Measurements from ENCODE around the gene PKD1.
"Not testable (repeated sequence)": the region's sequence is repeated elsewhere in the genome, so short reads cannot be mapped to it uniquely, and the experiment has no call there.

PKD1 gene

GRCh38 chr16:2135770-2136490, at the start of gene PKD1:
Gene PKD1, minus strand, starts transcription at chr16:2135898. Its CDS starts 209 bp downstream, at chr16:2135689.
- not testable (repeated sequence) for DNase-seq

DNA sequence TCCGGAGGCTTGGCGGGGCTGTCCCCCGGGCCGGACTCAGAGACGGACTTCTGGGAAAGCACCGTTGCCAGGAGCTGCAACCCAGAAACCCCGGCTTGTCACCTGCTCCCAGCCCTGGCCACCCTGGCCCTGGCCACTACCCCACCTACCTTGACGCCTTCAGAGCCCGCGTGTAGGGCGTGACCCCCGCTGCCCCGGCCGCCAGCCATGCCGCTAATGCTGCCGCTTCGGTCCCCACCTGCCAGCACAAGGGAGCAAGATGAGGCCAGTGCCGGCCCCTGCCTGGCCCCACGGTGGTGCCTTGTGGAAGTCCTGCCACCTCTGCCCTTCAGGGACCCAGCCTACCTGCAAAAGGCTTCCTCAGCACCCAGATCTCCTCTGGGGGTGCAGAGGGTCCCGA, 49.3 kb upstream of the PKD1 start:
- DNase-seq = no peak

GRCh38 chr16:2184346-2184745, 48.6 kb upstream of the PKD1 start:
- DNase-seq = no peak

GRCh38 chr16:2183671-2184070, 48.0 kb upstream of the PKD1 start:
- DNase-seq = no peak

- DNase-seq = no peak
Measured at GRCh38 chr16:2181952-2182351, 46.3 kb upstream of the PKD1 start.

DNA sequence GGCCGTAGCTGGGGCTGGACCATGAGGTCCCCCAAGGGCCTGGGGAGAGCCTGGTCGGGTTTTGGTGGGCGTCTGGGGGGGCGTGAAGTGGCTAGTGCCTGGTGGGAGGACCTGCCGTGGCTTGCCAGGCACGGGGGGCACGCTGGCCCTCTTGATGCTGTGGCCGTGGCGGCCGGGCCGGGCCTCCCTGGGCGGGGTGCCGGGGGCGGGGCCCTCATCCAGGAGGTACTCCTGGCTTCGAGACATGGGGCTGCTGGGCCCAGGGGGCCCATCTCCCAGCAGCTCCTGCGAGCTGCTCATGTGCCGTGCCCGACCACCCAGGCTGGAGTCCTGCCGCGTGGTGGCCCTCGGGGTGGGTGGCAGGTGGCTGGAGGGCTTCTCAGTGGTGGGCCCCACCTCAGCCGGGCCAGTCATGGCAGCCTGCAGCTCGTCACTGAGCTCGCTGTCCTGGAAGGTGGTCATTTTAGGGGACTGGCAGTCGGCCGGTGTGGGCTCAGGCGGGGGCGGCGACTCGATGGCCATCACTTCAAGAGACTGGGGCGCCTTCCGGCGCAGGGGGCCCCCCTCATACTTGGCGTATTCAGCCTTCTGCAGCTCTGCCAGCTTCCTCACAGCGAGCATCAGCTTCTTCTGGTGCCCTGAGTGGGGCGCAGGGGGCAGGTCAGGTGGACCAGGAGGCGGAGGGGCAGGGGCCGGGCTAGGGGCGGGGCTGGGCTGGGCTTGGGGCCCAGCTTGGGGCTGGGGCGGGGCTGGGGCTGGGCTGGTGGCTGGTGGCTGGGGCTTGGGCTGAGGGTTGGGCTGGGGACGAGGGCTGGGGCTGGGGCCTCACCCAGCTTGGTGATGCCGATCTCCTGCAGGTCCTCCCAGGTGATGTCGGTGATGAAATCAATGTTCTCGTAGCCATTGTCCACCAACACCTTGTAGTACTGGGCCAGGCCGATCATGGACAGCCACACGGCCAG, 45.5 kb upstream of the PKD1 start:
- DNase-seq = no peak

DNA sequence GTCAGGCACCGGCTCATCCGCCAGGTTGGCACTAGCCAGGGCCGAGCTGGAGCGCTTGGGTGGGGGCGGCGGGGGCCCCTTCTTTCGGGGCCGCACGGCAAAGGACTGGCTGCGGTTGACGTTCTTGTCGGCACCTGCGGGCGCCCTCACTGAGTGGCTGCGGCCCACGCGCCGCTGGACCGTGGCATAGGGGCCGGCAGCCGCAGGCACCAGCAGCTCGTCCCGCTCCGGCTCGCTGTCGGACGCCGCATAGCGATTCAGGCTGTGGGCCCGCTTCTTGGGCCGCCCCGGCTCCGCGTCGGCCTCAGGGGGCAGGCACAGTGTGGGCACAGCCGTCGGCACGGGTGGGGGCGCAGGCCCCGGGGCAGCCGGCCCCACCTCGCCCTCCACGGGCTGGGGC, 44.8 kb upstream of the PKD1 start:
- no peak for DNase-seq

DNA sequence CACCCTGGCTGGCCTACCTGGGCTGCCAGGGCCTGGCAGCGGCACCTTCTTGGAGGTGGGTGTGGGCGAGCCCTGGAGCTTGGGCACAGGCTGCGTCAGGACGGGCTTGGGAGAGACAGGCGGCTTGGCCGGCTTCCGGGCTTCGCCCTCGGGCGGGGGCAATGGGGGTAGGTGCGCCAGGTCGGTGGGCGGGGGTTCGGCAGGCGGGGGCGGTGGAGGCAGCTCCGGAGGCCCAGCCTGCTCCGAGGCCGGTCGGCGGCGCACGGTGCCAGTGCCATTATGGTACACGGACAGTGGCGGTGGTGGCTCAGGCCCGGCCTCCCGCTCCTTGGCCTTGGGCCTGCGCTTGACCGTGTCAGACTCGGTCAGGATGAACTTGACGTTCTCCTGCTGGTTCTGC, 43.9 kb upstream of the PKD1 start:
- no peak for DNase-seq

- no peak for DNase-seq
Measured at GRCh38 chr16:2179107-2179501, 43.4 kb upstream of the PKD1 start.

- DNase-seq = peak; percentile 58
Measured at GRCh38 chr16:2178321-2179106, 42.8 kb upstream of the PKD1 start.

DNA sequence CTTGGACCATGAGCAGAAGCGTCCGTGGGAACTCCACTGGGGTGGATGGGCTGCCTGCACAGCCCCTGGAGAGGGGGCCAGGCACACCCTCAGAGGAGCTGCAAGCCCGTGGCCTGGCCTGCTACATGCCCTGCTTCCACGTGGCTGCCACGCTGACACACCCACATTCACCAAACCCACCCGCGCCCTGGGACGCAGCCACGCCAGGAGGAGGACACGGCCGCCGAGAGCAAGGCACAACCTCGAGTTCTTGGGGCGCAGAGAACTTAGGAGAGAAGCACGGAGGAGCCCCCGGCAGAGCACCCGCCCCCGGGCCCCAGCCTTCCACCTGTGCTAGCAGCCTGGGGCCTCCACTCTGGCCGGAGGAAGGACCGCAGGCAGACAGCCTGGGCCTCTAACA, 41.9 kb upstream of the PKD1 start:
- DNase-seq = no peak

- DNase-seq = no peak
Measured at GRCh38 chr16:2177101-2177500, 41.4 kb upstream of the PKD1 start.

DNA sequence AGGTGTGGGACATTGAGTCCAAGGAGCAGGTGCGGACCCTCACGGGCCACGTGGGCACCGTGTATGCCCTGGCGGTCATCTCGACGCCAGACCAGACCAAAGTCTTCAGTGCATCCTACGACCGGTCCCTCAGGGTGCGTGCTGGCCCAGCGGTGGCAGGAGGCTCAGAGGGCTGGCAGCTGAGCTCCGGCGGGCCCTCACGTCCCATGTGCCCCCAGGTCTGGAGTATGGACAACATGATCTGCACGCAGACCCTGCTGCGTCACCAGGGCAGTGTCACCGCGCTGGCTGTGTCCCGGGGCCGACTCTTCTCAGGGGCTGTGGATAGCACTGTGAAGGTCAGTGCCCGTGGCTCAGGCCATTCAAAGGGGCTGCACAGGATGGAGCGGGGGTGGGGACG, 40.3 kb upstream of the PKD1 start:
- DNase-seq = no peak

DNA sequence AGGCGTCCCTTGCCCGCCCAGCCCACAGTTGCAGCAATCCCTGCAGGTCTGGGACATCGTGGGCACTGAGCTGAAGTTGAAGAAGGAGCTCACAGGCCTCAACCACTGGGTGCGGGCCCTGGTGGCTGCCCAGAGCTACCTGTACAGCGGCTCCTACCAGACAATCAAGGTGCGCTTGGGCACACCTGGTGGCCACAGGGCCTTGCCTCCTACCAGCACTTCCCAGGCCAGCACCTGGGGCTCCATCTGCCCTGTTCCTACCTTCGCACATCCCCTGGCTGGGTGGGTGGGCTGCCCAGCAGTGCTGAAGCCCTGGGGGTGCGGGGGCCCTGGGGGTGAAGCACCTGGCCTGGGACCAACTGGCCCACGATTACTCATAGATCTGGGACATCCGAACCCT, 39.8 kb upstream of the PKD1 start:
- DNase-seq = no peak

DNA sequence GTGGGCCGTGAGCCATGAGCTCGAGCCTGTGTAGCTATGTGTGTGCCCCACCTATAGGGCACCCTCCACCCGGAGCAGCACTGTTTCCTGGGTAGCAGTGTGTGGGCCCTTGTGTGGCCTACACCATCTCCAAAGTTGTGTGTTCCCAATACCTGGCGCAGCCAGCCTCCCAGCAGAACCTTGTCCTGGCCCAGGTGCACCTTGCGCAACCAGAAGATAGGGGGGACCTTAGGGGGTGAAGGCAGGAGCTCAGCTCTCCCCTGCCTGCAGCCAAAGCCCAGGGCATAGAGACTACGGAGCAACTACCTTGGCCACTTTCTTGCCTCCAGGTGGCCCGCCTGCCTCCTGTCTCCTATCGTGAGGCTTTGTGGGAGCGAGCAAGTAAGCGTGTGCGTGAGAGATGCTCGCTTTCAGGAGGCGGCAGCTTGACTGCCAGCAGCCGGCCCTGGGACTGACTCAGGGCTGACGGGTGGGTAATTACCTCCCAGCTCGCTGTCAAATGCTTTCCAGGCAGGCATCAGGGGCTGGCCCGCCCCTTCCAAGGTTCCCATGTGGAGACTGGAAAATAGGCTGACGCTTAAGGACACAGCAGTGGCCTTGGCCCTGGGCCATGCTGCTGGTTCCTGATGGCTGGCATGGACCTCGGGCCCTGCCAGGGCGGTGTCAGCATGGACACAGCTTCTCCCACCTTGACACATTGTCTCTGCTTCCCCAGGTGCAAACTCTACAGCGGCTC, 38.9 kb upstream of the PKD1 start:
- no peak for DNase-seq

- no peak for DNase-seq
Measured at GRCh38 chr16:2173916-2174315, 38.2 kb upstream of the PKD1 start.

GRCh38 chr16:2173366-2173765, 37.7 kb upstream of the PKD1 start:
- no peak for DNase-seq

- no peak for DNase-seq
Measured at GRCh38 chr16:2172688-2173335, 37.1 kb upstream of the PKD1 start.

- DNase-seq = no peak
Measured at GRCh38 chr16:2171601-2172178, 36.0 kb upstream of the PKD1 start.

GRCh38 chr16:2170587-2171435, 35.1 kb upstream of the PKD1 start:
- no peak for DNase-seq

DNA sequence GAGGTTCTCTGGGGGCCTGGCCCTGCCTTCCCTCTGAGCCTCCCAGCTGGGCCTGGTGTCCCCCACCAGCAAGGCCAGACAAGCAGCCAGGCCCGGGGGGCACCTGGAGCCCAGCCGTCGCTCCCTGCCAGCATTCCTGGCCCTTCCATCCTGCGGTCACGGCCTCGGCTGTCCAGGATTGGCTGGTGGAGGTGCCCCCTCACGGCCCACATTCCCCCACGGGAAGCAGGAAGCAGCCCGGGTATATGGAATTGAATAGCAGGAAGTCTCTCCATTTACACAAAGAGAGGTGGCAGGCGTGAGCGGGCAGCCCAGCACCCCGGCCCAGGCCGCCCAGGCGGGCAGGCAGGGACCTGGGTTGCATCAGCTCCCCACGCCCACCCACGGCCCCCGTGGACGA, 34.4 kb upstream of the PKD1 start:
- no peak for DNase-seq
